ENCODE data around the gene CACNA2D3. TPM values are rescaled to one million over a fixed set of nuclear protein-coding genes. Genes with fewer than 3 reads are reported as not detected.

Gene CACNA2D3
- total RNA-seq, 1 experiment from 2014 or later, result 6.1 TPM

- in situ Hi-C loops (cut with HindIII; ENCODE audit: low pct_unique_long_range_greater_than_20kb, low sequenced_read_pairs), result no loop called here
- DNase-seq (ENCODE audit: low read depth), result no peak
These were observed 938.8 kb downstream of the CACNA2D3 start for GRCh38 chr3:55060896-55061719.

- in situ Hi-C loops (cut with HindIII; ENCODE audit: low pct_unique_long_range_greater_than_20kb, low sequenced_read_pairs), result no loop called here
- no peak for DNase-seq (ENCODE audit: low read depth)
These were observed 939.3 kb downstream of the CACNA2D3 start for GRCh38 chr3:55061720-55062034.

DNA sequence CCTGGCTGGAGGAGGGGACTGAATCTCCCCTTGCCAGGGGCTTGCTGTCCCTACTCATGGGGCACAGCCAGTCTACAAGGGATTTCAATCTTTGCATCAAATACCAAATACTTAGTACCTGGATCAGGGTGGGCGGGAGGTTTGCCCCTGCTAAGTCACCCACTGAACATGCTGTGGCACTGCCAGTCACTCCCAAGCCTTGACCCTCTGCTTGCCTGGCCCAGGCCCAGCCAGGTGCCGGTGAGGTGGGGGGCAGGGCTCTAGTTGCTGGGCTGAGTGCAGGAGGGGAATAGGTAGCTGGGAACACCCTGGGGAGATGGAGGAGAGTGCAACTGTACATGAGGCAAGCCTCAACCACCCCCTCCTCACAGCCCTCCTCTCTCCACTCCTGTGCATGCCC is 941.8 kb downstream of the CACNA2D3 start:
- DNase-seq (ENCODE audit: low read depth), result no peak
- in situ Hi-C loops (cut with HindIII; ENCODE audit: low pct_unique_long_range_greater_than_20kb, low sequenced_read_pairs), result no loop called here

DNA sequence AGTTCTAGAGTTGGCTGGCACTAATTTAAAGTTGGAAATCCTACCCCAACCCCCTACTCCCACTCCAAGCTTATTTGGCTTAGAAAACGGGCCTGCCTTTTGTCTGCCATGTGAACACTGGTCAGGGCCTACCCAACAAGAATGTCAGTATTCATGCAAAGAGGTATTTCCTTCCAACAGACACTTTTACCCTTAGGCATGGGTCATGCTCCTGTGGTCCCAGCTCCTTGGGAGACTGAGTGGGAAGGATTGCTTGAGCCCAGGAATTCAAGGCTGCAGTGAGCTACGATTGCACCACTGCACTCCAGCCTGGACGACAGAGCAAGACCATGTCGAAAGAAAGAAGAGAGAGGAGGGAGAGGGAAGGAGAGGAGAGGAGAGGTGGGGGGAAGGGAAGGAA is 943.0 kb downstream of the CACNA2D3 start:
- DNase-seq (ENCODE audit: low read depth), result no peak
- in situ Hi-C loops (cut with HindIII; ENCODE audit: low pct_unique_long_range_greater_than_20kb, low sequenced_read_pairs), result no loop called here

DNA sequence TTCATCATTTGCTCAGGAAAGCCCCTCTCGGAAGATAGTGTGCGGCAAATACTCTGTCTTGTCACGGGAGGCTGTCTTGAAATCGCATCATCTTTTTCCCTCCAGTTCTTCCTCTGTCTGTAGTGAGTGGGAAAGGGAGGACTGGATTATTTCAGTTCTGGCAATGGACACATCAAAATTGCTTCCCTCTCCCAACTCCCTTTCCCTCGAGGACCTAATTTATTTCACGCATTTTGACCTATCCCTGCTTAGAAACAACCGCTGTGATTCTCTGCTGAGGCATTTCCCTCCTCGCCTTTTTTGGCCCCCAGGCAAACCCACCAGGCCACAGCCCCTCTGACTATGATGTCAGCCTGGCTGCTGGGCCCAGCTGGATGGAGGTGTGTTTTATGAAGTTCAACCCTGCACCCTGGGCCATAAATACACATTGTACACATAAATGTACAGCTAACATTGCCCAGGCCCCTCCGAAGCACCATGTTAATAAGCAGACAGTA is 944.2 kb downstream of the CACNA2D3 start:
- no peak for DNase-seq (ENCODE audit: low read depth)
- in situ Hi-C loops (cut with HindIII; ENCODE audit: low pct_unique_long_range_greater_than_20kb, low sequenced_read_pairs), result no loop called here

GRCh38 chr3:55069950-55070349 is 947.6 kb downstream of the CACNA2D3 start:
- in situ Hi-C loops (cut with HindIII; ENCODE audit: low pct_unique_long_range_greater_than_20kb, low sequenced_read_pairs), result no loop called here
- no peak for DNase-seq (ENCODE audit: low read depth)

- DNase-seq (ENCODE audit: low read depth), result no peak
- in situ Hi-C loops (cut with HindIII; ENCODE audit: low pct_unique_long_range_greater_than_20kb, low sequenced_read_pairs), result no loop called here
These were observed 952.4 kb downstream of the CACNA2D3 start for GRCh38 chr3:55074796-55075195.

DNA sequence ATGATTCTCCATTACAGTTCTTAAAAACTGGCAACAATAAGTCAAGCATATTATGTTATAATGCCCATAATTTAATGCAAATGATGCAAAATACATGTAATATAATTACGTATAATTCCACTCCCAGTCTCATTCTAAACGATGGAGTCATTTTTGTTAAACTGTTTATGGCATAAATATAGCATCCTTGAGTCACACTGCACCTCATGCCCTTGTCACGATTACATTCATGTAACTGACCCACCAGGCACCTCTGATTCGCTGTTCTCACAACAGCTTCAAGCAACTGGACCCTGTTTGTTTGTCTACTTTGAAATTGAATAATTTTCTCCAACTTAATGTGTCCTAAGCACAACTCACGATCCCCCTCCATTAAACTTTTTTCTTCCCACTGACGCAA is 953.5 kb downstream of the CACNA2D3 start:
- DNase-seq (ENCODE audit: low read depth), result no peak
- in situ Hi-C loops (cut with HindIII; ENCODE audit: low pct_unique_long_range_greater_than_20kb, low sequenced_read_pairs), result no loop called here

DNA sequence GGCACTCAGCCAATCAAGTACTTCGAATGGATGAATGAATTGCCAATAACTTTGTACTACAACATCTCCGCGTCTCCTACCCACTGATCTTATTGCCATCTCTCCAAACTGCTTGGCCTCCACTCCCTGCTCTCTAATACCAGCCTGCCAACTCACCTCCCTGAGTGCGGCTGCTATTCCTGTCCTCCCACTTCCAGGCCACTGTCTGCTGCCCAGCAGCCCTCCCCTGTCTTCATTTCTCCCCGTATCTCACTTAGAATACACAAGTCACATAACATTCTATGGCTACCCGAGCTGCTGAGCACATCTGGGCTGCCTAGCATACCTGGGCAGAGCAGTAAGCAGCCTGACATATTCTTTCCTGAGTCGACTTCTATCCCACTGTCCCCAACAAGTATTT is 955.4 kb downstream of the CACNA2D3 start:
- no peak for DNase-seq (ENCODE audit: low read depth)
- in situ Hi-C loops (cut with HindIII; ENCODE audit: low pct_unique_long_range_greater_than_20kb, low sequenced_read_pairs), result no loop called here

GRCh38 chr3:55078876-55079275 is 956.5 kb downstream of the CACNA2D3 start:
- in situ Hi-C loops (cut with HindIII; ENCODE audit: low pct_unique_long_range_greater_than_20kb, low sequenced_read_pairs), result no loop called here
- DNase-seq (ENCODE audit: low read depth), result no peak

DNA sequence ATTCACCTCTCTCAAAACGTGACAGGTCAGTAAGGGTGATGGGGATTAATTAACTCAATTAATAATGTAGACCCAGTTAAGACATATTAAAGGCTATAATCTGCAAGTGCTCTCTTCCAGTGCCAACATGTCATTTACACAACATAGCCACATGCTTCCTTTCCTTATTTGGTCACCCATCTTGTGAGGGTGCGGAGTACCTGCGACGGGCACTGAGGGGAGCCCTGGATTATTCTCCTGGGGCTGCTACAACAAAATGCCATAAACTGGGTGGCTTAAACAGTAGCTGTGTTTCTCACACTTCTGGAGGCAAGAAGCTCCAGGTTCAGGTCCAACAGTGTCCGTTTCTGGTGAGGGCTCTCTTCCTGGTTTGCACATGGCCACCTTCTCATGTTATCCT is 962.9 kb downstream of the CACNA2D3 start:
- DNase-seq (ENCODE audit: low read depth), result no peak
- in situ Hi-C loops (cut with HindIII; ENCODE audit: low pct_unique_long_range_greater_than_20kb, low sequenced_read_pairs), result no loop called here

DNA sequence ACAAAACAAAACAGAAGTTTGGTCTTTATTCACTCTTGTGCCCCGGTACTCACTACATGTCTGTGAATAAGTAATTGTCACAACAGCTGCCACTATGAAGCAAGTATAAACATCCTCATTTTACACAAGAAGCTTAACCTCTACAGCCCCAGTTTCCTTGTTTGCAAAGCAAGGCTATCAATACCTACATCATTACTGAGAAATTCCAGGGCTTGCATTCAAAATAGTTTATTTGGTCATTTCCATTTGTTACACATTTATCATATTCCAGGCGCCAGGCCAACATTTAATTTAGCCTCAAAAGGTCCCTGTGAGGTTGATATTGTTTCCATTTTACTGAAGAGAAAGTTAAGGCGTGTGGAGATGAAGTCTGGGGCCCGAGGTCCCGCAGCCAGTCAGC is 966.9 kb downstream of the CACNA2D3 start:
- DNase-seq (ENCODE audit: low read depth), result no peak

DNA sequence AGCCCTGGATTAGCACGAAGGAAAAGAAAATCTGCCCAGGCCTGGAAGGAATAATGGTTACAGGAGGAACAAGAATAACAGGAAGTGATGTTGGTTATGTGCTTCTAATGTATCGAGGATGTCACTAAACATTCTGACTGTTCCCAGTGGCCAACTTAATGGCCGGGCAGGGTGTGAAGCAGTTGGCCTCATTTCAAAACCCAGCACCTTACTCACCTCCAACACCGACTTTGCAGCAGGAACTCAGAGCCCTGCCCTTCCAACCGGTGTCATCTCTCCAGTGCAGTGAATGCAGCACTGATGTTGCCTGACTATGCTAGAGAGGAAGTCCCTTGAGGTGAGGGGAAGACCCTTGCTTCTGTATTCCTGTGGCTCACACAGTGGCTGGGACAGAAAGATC is 967.9 kb downstream of the CACNA2D3 start:
- no peak for DNase-seq (ENCODE audit: low read depth)
- in situ Hi-C loops (cut with HindIII; ENCODE audit: low pct_unique_long_range_greater_than_20kb, low sequenced_read_pairs), result no loop called here

More for the DNA sequence above, 966.9 kb downstream of the CACNA2D3 start:
- in situ Hi-C loops (cut with HindIII; ENCODE audit: low pct_unique_long_range_greater_than_20kb, low sequenced_read_pairs), result no loop called here

DNA sequence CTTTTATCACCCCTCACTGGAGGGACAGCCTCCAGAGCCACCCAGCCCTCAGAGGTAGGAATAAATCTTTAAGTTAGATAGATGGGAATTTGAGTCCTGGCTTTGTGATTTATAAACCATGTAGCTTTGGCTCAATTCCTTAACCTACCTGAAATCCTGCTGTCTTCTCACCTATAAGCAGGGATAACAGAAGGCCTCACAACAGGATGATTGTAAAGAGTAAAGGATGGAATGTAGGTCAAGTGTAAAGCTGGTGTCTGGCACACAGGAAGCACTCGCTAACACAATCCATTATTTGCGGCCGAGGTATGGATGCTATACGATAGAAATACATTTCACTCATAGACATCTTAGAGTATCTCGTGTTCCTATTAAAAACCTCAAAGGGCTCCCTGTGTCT is 968.4 kb downstream of the CACNA2D3 start:
- in situ Hi-C loops (cut with HindIII; ENCODE audit: low pct_unique_long_range_greater_than_20kb, low sequenced_read_pairs), result no loop called here
- no peak for DNase-seq (ENCODE audit: low read depth)

DNA sequence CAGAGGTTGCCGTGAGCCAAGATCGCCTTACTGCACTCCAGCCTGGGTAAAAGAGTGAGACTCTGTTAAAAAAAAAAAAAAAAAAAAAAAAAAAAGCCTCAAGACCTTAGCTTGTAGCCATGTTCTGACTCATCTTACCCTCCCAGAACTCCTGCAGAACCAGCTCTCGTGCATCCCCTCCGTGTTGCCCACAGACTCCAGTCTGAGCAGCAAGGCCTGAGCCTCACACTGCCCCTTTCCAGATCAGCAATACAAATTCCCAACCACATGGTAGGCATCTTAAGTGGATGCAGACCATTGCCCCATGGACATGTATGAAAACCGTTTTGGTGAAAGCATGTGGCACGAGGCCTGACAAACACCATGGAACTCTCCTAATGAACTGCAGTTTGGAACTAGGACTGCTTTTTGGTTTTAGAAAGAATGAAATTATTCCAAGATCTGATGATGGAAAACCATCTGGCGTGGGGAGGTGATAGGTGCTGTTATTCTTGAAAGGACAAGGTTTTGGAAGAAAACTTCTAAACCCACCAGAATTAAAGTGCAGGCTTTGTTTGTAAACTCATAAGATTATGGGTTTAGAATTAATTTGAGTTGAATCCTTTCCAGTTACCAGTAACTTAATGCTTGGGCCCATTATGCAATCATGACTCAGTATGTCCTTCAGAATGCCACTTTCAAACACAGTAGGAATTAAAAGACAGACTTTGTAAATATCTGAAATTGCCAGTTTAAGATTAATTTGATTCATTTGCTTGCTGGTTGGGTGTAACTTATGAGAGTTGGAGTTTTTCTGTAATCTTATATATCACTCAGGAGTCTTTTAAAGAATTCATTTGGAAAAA is 969.3 kb downstream of the CACNA2D3 start:
- no peak for DNase-seq (ENCODE audit: low read depth)
- in situ Hi-C loops (cut with HindIII; ENCODE audit: low pct_unique_long_range_greater_than_20kb, low sequenced_read_pairs), result no loop called here

GRCh38 chr3:55094676-55095075 is 972.3 kb downstream of the CACNA2D3 start:
- no peak for DNase-seq (ENCODE audit: low read depth)
- in situ Hi-C loops (cut with HindIII; ENCODE audit: low pct_unique_long_range_greater_than_20kb, low sequenced_read_pairs), result no loop called here

- in situ Hi-C loops (cut with HindIII; ENCODE audit: low pct_unique_long_range_greater_than_20kb, low sequenced_read_pairs), result no loop called here
- DNase-seq (ENCODE audit: low read depth), result no peak
These were observed 975.1 kb downstream of the CACNA2D3 start for GRCh38 chr3:55097441-55097840.

DNA sequence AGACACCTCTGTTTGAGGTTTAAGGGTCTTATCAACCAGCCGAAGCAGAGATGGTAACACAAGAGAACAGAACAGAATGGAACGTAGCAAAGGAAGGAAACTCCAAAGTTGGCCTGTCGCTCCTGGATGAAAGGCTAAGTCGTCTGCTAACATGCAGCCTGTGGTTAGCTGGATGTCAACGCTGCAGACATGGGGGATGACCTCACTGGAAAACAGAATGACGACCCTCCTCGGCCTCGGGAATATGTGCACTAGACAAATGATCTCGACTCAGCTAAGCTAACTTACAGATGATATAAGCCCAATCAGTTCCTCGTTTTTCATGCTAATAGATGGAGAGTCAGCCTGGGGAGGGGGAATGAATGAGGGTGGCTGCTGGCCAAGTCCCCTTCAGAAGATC is 983.3 kb downstream of the CACNA2D3 start:
- in situ Hi-C loops (cut with HindIII; ENCODE audit: low pct_unique_long_range_greater_than_20kb, low sequenced_read_pairs), result no loop called here
- DNase-seq (ENCODE audit: low read depth), result no peak

GRCh38 chr3:55107187-55107586 is 984.8 kb downstream of the CACNA2D3 start:
- in situ Hi-C loops (cut with HindIII; ENCODE audit: low pct_unique_long_range_greater_than_20kb, low sequenced_read_pairs), result no loop called here
- DNase-seq (ENCODE audit: low read depth), result no peak
